NOMO-1 (cell line): ENCODE measurements around the gene MDC1.
A peak's percentile ranks its signal among the peaks of the same experiment; 100 is the strongest.

Experiments
- DNase-seq, 2 experiments: peaks; one replicate each; lab custom pipeline; 2025; ENCODE audit not compliant: unreplicated experiment in 2 of 2; lab: John Stamatoyannopoulos, UW

The MDC1 gene

GRCh38 chr6:30707281-30707850, 9.7 kb downstream of the MDC1 start:
- DNase-seq, result no peak

DNA sequence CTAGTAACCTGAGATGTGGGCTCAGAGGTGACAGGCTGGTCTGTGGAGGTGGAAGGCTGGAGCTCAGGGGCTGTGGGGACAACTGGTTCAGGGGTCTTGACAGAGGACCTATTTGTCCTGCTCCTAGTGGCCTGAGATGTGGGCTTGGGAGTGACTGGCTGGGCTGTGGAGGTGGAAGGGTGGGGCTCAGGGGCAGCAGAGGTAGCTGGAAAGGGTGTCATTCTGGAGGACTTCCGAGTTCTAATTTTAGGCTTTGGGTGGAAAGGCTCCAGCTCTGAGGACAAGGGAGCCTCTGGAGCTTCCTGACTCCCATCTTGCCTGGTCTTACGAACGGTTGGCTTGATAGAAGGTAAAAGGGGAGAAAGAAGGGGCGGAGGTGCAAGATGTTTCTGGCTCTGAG, 11.5 kb downstream of the MDC1 start:
- no peak for DNase-seq

GRCh38 chr6:30703821-30704220, 13.3 kb downstream of the MDC1 start:
- DNase-seq, result no peak

DNA sequence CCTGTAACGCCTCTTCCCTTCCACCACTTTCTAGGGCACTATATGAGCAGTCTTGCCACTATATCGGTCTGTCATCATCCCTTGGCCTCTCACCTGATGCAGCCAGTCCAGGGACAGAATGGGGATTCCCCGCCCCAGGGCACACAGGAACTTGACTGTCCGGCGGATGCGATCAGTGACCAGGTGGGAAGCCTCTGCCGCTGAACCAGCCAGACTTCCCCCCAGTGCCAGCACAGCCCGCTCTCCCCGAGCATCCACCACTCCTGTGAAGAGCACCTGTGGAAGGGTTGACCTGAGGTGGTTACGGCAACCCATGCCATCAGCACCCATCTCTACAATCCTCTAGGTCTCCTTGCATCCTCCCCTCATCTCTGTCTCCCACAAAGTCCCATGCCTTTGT, 14.1 kb downstream of the MDC1 start:
- DNase-seq, result no peak

DNA sequence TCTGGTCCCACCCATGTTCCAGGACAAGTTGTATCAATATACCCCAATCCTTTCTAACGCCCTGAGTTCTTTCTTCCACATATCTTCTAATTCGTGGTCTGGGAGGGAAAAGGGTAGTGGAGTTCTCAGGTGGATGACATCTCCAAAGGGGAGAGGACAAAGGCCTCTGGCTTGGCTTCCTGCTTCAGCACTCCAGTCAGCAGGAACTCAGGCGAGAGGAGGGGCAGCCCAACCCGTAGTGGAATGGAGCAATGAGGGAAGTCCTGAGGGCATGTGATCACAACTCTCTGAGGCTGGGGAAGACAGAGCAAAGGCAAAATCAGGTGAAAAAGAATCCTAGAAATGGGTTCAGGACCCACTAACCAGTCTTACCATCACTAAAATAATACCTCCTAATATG, 16.7 kb downstream of the MDC1 start:
- no peak for DNase-seq

GRCh38 chr6:30696432-30696831, 20.6 kb downstream of the MDC1 start:
- no peak for DNase-seq

- DNase-seq, result no peak
Observed at GRCh38 chr6:30691208-30691847, 25.8 kb downstream of the MDC1 start.

DNA sequence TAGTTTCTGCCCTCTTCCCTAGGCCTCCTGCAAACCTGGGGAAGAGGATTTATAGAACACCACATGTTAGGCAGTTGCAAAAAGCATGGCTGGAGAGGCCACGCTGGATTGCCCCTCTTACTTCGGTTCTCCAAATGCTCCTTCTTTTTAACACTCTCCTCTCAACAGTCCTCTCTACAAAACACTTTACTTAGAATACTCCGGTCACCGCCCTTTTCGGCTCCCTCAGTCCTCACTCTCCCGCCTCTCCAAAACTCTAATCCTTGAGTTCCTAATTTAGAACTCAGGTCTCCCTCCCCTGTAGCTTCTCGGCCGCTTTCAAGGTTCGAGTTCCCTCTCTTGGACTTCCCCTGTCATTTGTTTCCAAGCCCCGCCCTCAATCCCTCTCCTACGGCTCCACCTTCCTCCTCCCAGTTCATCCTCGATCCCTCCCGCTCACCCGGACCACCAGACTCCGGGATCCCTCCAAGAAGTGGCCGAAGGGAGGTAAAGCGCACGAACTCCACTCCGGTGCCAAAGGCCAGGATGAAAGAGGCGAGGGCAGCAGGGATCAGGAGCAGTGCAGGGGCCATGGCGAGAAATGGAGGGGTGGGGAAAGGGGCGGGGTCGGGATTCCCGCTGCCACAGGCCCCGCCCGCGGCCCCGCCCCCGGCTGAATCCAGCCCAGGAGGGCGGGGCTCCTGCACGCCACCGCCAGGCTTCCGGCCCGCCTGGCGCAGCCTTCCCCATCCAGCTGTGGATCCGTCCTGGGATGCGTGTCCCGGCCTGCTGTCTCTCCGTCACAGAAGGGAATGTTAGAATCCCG, 26.5 kb downstream of the MDC1 start, which contains the start of gene NRM:
TSS of gene NRM (minus strand) at position 582 of the 805 bp plus-strand sequence. CDS start at position 572, 10 bp downstream.
- peak; percentile 73 to 83 for DNase-seq

- DNase-seq, result no peak
Observed at GRCh38 chr6:30689985-30690384, 27.1 kb downstream of the MDC1 start.

- no peak for DNase-seq
Observed at GRCh38 chr6:30689022-30689865, 27.8 kb downstream of the MDC1 start.

- no peak for DNase-seq
Observed at GRCh38 chr6:30688569-30688968, 28.5 kb downstream of the MDC1 start.

DNA sequence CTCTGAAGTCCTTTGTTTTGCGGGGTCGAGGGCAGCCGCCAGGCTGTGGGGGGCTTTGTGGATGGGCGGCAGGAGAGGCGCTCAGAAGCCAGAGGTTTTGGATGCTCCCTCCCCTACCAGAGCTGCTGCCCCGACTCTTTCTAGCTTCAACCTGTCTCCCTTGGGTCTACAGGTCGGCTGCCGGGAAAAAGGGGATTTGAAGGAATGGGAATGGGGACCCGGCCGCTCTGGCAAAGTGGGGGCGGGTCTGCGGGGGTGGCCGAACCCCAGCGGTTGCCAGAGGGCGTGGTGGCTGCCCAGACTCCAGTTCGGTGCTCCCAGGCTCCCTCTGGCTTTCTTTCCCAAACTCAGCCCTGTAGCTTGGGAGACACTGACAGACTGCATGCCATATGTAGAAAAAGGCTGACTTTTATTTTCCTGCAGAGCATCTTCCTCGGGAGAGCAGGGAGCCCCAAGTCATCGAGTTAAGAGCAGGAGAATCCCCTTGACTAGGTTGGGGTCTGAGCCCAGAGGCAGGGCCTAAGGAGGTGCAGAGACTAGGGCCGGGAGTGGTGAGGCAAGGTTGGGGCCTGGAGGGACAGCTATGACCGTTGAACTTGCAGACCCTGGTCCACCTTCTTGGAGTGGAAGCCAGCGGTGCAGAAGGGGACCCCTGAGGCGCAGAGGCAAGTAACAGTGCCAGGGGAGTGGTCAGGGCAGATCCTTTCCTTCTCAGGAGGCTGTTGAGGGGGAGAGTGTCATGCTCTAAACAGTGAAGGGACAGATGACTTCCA, 29.2 kb downstream of the MDC1 start:
- no peak for DNase-seq

DNA sequence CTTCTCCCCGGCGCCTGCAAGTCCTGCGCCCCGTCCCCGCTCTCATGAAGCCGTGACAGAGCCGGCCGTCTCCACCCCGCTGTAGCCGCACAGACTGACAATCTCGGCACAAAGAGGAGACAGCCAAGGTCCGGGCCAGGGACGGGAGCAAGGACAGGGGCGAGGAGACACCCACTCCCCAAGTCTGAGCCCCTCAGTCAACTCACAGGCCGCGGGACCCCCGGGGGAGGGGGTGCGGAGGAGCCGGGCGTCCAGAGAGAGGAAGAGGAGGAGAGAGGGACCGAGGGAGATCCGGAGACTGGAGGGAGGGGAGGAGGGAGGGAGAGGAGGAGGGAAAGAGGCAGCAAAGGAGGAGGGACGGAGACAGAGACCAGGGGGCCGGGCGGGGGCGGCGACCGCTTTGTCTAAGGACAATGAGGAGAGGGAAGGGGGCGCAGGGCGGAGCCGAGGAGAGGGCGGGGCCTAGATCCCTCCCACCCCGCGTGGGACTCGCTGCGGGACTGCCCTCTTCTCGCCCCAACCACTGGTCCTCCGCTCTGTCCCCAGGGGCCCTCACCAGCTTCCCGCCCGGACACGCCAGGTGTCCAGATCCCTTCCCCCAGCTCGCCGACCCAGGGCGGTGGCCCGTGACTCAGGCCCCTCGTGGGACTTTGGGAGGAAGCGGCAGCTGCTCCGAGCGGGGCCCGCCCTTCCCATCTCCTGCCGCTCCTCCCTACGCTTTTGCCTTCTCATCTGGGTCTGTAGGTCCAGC, 30.0 kb downstream of the MDC1 start:
- peak; percentile 92 to 95 for DNase-seq

DNA sequence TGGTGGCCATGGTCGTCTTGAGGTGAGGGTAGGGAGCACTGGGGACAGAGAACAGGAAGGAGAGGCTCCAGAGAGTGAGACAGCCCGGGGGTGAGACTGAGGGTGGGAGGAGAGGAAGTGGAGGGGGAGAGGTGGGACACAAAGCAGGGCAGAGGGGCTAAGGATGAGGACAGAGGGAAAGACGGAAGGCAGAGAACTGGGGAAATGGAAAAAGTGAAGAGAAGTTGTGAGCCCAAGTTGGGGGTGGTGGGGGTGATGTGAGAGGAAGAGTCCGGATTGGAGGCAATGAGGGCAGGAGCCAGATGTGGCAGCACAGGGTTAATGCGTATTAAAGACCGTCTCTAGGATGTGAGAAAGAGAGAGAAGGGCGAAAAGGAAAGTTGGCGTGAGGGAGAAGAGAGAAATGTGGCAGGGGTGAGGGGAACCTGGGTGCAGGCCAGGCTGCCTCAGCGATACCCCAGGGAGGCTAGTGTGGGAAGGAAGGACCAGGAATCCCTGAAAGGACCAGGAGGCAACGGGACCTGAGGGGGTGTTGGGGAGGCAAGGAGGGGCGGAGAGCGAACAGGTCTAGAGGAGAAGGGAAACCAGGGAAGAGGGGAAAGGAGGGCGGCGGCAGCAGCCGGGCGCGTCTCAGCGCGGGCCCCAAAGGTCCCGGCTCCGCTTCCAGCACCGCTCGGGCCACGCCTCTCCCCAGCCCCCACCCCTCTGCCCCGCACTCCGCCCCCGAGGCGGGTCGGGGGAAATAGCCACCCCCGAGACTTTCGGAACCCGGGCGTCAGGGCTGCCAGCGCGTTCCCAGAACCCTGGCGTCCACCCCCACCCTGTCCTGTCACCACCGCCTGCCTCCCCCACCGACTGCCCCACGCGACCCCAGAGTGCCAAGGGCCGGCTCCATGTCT, 30.8 kb downstream of the MDC1 start, which contains the start of gene PPP1R18:
TSS of gene PPP1R18 (minus strand) at position 637 of the 899 bp plus-strand sequence. CDS start at position 10, 627 bp downstream.
- peak; percentile 27 to 59 for DNase-seq

- DNase-seq, result peak; percentile 11 to 15
Observed at GRCh38 chr6:30685157-30686008, 31.7 kb downstream of the MDC1 start.

GRCh38 chr6:30684386-30685156, 32.5 kb downstream of the MDC1 start:
- peak; percentile 50 to 61 for DNase-seq

- DNase-seq, result no peak
Observed at GRCh38 chr6:30683980-30684338, 33.1 kb downstream of the MDC1 start.
